MM.1S (cell line): ENCODE measurements around the gene MED16.

Source experiments
- DNase-seq: peaks from one replicate; pipeline ENCODE4 v3.0.0-alpha.2; 2015
- H2AFZ ChIP-seq: fragments of 300-600 bp; sonication (generic); 2 replicates; pipeline ENCODE4 v1.6.0; 2016; ENCODE audit warnings: antibody characterized with exemption, low read length
- H3F3A ChIP-seq: fragments of 300-600 bp; sonication (generic); 2 replicates; pipeline ENCODE4 v1.6.1; 2016; ENCODE audit warnings: mild to moderate bottlenecking, antibody characterized with exemption, low read length, moderate library complexity, mixed read lengths; ENCODE audit not compliant: insufficient read depth
- H3K27ac ChIP-seq: fragments of 300-600 bp; sonication (generic); 2 replicates; pipeline ENCODE4 v1.5.1; 2016; ENCODE audit warnings: mild to moderate bottlenecking, low read length
- H3K27me3 ChIP-seq: fragments of 300-600 bp; sonication (generic); replicated peaks from 2 replicates; pipeline ENCODE4 v1.6.0; 2016; ENCODE audit warnings: low read length; ENCODE audit not compliant: insufficient read depth
- H3K36me3 ChIP-seq: fragments of 300-600 bp; sonication (generic); replicated peaks from 2 replicates; pipeline ENCODE4 v1.6.1; 2016; ENCODE audit warnings: mild to moderate bottlenecking, low read length, mixed read lengths; ENCODE audit not compliant: insufficient read depth
- H3K4me1 ChIP-seq: fragments of 300-600 bp; sonication (generic); 2 replicates; pipeline ENCODE4 v1.6.1; 2016; ENCODE audit warnings: low read length, mixed read lengths
- H3K4me2 ChIP-seq: fragments of 300-600 bp; sonication (generic); 2 replicates; pipeline ENCODE4 v1.6.0; 2016; ENCODE audit warnings: low read depth, low read length
- H3K4me3 ChIP-seq: fragments of 300-600 bp; sonication (generic); 2 replicates; pipeline ENCODE4 v1.5.1; 2016; ENCODE audit warnings: low read length, mixed read lengths
- H3K79me2 ChIP-seq: fragments of 300-600 bp; sonication (generic); 2 replicates; pipeline ENCODE4 v1.6.1; 2016; ENCODE audit warnings: mixed run types, low read length, mixed read lengths
- H3K9ac ChIP-seq: fragments of 300-600 bp; sonication (generic); 2 replicates; pipeline ENCODE4 v1.6.1; 2016; ENCODE audit warnings: low read length, mixed read lengths
- H3K9me2 ChIP-seq: fragments of 300-600 bp; sonication (generic); replicated peaks from 2 replicates; pipeline ENCODE4 v1.6.1; 2016; ENCODE audit warnings: mild to moderate bottlenecking, low read length, mixed read lengths; ENCODE audit not compliant: insufficient read depth
- H3K9me3 ChIP-seq: fragments of 300-600 bp; sonication (generic); replicated peaks from 2 replicates; pipeline ENCODE4 v1.6.1; 2016; ENCODE audit warnings: mild to moderate bottlenecking, low read length, mixed read lengths; ENCODE audit not compliant: insufficient read depth
- H4K20me1 ChIP-seq: fragments of 300-600 bp; sonication (generic); 2 replicates; pipeline ENCODE4 v1.6.1; 2016; ENCODE audit warnings: mild to moderate bottlenecking, low read length, moderate library complexity, mixed read lengths; ENCODE audit not compliant: insufficient read depth
- CTCF ChIP-seq: fragments of 300-600 bp; sonication (generic); IDR thresholded peaks from 2 replicates; pipeline ENCODE4 v1.5.1; 2016; ENCODE audit warnings: antibody characterized with exemption, low read length, mixed read lengths
- EZH2 ChIP-seq: fragments of 300-600 bp; sonication (generic); optimal IDR thresholded peaks from 2 replicates; pipeline ENCODE3; 2017; ENCODE audit warnings: low read depth, mild to moderate bottlenecking, antibody characterized with exemption, low read length, mixed read lengths
- EZH2phosphoT487 ChIP-seq: fragments of 300-600 bp; sonication (generic); IDR thresholded peaks from 2 replicates; pipeline ENCODE4 v1.6.1; 2018; ENCODE audit warnings: antibody characterized with exemption, low read length

Gene MED16

GRCh38 chr19:929203-929890, 36.4 kb upstream of the MED16 start:
- Histone ChIP-seq H3K27ac (no peak overlapping the region), H3K36me3 (no peaks in the 10 kb centered on the region), H2AFZ (no peak overlapping the region), H3K9me3 (no peaks in the 10 kb centered on the region), H3K4me2 (no peak overlapping the region), H4K20me1 (no peaks in the 10 kb centered on the region), H3K9me2 (no peaks in the 10 kb centered on the region), H3K4me1 (no peaks in the 10 kb centered on the region), H3K4me3 (no peak overlapping the region), H3F3A (peaks cover 15% of the 10 kb centered on the region; the same call in 1 of the 2 replicates), H3K79me2 (peaks cover 47% of the 10 kb centered on the region), H3K27me3 (no peaks in the 10 kb centered on the region), H3K9ac (no peak overlapping the region)
- DNase-seq: no peak
- TF ChIP-seq CTCF: no peak

GRCh38 chr19:928471-929202, 35.6 kb upstream of the MED16 start:
- Histone ChIP-seq H3K9ac (no peak overlapping the region), H3K79me2 (peaks cover 42% of the 10 kb centered on the region), H3K4me3 (no peak overlapping the region)

GRCh38 chr19:927780-928401, 34.9 kb upstream of the MED16 start:
- no peak overlapping the region for H3K9ac ChIP-seq
- no peaks in the 10 kb centered on the region for H3K9me2 ChIP-seq
- peaks cover 18% of the 10 kb centered on the region; the same call in 1 of the 2 replicates for H3F3A ChIP-seq
- no peak overlapping the region for H3K4me2 ChIP-seq
- H3K36me3 ChIP-seq: no peaks in the 10 kb centered on the region
- H3K27me3 ChIP-seq: no peaks in the 10 kb centered on the region
- peaks cover 5% of the 10 kb centered on the region for H3K4me1 ChIP-seq
- no peaks in the 10 kb centered on the region for H4K20me1 ChIP-seq
- H2AFZ ChIP-seq: no peak overlapping the region
- H3K79me2 ChIP-seq: peaks cover 36% of the 10 kb centered on the region
- no peak for DNase-seq
- TF ChIP-seq EZH2phosphoT487 (no peak), CTCF (no peak), EZH2 (no peak)
- no peak overlapping the region for H3K27ac ChIP-seq
- H3K4me3 ChIP-seq: no peak overlapping the region
- H3K9me3 ChIP-seq: no peaks in the 10 kb centered on the region

More at GRCh38 chr19:928471-929202, 35.6 kb upstream of the MED16 start:
- TF ChIP-seq EZH2 (no peak), CTCF (no peak), EZH2phosphoT487 (no peak)
- no peaks in the 10 kb centered on the region for H4K20me1 ChIP-seq
- no peak overlapping the region for H2AFZ ChIP-seq
- peaks cover 5% of the 10 kb centered on the region for H3K4me1 ChIP-seq
- no peaks in the 10 kb centered on the region for H3K27me3 ChIP-seq
- DNase-seq: no peak
- no peaks in the 10 kb centered on the region for H3K9me3 ChIP-seq
- no peaks in the 10 kb centered on the region for H3K36me3 ChIP-seq
- H3K27ac ChIP-seq: no peak overlapping the region
- H3F3A ChIP-seq: peaks cover 18% of the 10 kb centered on the region; the same call in 1 of the 2 replicates
- no peaks in the 10 kb centered on the region for H3K9me2 ChIP-seq
- H3K4me2 ChIP-seq: no peak overlapping the region
